ENCODE data around the gene ZNF436. TPM values are rescaled to one million over a fixed set of nuclear protein-coding genes. Genes with fewer than 3 reads are reported as not detected.
A peak's percentile ranks its signal among the peaks of the same experiment; 100 is the strongest.

ZNF436 gene
- total and polyA plus RNA-seq, 9 of the 15 experiments (the other 6 are each of a cell fraction or from before 2014, with no cell fraction given): 2.1 to 11.3 (median 6.8) TPM

DNA sequence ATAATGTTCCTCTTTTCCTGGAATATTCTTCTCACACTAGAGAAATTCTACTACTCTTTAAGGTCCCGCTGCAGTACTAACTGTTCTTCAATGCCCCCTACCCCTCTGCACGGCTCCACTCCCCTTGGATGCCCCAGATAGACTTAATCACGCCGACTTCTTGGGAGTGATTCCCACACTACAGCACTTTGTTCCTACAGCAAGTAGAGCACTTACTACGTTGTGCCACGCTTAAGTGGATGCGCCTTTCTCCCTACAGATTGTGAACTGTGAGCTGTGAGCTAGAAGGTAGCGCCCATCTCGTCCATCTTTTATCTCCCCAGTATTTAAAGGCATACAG is 2.2 kb downstream of the ZNF436 start (continued):
- TF ChIP-seq, protein P1, sequence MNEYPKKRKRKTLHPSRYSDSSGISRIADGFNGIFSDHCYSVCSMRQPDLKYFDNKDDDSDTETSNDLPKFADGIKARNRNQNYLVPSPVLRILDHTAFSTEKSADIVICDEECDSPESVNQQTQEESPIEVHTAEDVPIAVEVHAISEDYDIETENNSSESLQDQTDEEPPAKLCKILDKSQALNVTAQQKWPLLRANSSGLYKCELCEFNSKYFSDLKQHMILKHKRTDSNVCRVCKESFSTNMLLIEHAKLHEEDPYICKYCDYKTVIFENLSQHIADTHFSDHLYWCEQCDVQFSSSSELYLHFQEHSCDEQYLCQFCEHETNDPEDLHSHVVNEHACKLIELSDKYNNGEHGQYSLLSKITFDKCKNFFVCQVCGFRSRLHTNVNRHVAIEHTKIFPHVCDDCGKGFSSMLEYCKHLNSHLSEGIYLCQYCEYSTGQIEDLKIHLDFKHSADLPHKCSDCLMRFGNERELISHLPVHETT (CRISPR knock-in tag; conservative IDR thresholded peaks at IDR 0.05 in 1 of 2, IDR thresholded peaks at IDR 0.05 in 1 of 2): no peak
- TF ChIP-seq KDM1A (IDR thresholded peaks at IDR 0.05): peak in 1 of 2 experiments; percentile 49; a peak in 3 of 4 replicates
- no peak for TF ChIP-seq OTX1 (CRISPR knock-in tag; IDR thresholded peaks at IDR 0.05)
- TF ChIP-seq CREM (IDR thresholded peaks at IDR 0.05; ENCODE audit: low read depth): peak; percentile 71
- no peak for TF ChIP-seq BCL6 (CRISPR knock-in tag; IDR thresholded peaks at IDR 0.05)
- TF ChIP-seq, protein P2, sequence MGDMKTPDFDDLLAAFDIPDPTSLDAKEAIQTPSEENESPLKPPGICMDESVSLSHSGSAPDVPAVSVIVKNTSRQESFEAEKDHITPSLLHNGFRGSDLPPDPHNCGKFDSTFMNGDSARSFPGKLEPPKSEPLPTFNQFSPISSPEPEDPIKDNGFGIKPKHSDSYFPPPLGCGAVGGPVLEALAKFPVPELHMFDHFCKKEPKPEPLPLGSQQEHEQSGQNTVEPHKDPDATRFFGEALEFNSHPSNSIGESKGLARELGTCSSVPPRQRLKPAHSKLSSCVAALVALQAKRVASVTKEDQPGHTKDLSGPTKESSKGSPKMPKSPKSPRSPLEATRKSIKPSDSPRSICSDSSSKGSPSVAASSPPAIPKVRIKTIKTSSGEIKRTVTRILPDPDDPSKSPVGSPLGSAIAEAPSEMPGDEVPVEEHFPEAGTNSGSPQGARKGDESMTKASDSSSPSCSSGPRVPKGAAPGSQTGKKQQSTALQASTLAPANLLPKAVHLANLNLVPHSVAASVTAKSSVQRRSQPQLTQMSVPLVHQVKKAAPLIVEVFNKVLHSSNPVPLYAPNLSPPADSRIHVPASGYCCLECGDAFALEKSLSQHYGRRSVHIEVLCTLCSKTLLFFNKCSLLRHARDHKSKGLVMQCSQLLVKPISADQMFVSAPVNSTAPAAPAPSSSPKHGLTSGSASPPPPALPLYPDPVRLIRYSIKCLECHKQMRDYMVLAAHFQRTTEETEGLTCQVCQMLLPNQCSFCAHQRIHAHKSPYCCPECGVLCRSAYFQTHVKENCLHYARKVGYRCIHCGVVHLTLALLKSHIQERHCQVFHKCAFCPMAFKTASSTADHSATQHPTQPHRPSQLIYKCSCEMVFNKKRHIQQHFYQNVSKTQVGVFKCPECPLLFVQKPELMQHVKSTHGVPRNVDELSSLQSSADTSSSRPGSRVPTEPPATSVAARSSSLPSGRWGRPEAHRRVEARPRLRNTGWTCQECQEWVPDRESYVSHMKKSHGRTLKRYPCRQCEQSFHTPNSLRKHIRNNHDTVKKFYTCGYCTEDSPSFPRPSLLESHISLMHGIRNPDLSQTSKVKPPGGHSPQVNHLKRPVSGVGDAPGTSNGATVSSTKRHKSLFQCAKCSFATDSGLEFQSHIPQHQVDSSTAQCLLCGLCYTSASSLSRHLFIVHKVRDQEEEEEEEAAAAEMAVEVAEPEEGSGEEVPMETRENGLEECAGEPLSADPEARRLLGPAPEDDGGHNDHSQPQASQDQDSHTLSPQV (IDR thresholded peaks at IDR 0.05): 0 out of 2 replicates have a peak, but pooled peaks have one; percentile 21
- peak; percentile 13 for TF ChIP-seq HNRNPLL (IDR thresholded peaks at IDR 0.05; ENCODE audit: low read depth, low read length, poor library complexity, severe bottlenecking)
- TF ChIP-seq, protein P3, sequence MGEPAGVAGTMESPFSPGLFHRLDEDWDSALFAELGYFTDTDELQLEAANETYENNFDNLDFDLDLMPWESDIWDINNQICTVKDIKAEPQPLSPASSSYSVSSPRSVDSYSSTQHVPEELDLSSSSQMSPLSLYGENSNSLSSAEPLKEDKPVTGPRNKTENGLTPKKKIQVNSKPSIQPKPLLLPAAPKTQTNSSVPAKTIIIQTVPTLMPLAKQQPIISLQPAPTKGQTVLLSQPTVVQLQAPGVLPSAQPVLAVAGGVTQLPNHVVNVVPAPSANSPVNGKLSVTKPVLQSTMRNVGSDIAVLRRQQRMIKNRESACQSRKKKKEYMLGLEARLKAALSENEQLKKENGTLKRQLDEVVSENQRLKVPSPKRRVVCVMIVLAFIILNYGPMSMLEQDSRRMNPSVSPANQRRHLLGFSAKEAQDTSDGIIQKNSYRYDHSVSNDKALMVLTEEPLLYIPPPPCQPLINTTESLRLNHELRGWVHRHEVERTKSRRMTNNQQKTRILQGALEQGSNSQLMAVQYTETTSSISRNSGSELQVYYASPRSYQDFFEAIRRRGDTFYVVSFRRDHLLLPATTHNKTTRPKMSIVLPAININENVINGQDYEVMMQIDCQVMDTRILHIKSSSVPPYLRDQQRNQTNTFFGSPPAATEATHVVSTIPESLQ (CRISPR knock-in tag; IDR thresholded peaks at IDR 0.05): 0 out of 2 replicates have a peak, but pooled peaks have one; percentile 38
- TF ChIP-seq PCBP1 (IDR thresholded peaks at IDR 0.05; ENCODE audit: low read depth, low read length, poor library complexity, severe bottlenecking): no peak
- peak in 1 of 2 experiments; percentile 7; a peak in 1 of 3 replicates for TF ChIP-seq CBX3 (IDR thresholded peaks at IDR 0.05; ENCODE audit: borderline replicate concordance in 1 of 2, low read length in 2 of 2)
